Mesenteric fat pad (tissue), 1 donor: ENCODE measurements around the gene HDAC4. TPM values are rescaled to one million over a fixed set of nuclear protein-coding genes. Genes with fewer than 3 reads are reported as not detected.
"Not testable (repeated sequence)": the region's sequence is repeated elsewhere in the genome, so short reads cannot be mapped to it uniquely, and the experiment has no call there.

Source experiments
- DNase-seq: peaks from one replicate; pipeline ENCODE4 v3.0.0-alpha.2; 2020; ENCODE audit warnings: low spot score
- long read RNA-seq: library from polyadenylated mRNA; unstranded; transcript quantifications from one replicate; pipeline ENCODE4 v2.0.0, GENCODE V29; 2020
- total RNA-seq: library from RNA; stranded (reverse); fragmentation: NEBNext Ultra II Directional; extraction: Animal tissue kit (Norgen Biotek cat#: 25700); gene quantifications from one replicate; pipeline ENCODE4 v1.2.1, GENCODE V29; 2021
- donor health status: DM: yes; HTN: yes; CAD: no.

The HDAC4 gene
- total RNA-seq = 44.9 TPM
- long read RNA-seq, partial matches to known transcripts = 8 of 42 reads
- long read RNA-seq, other reads (novel, unspliced or antisense) = 34 of 42 reads

DNA sequence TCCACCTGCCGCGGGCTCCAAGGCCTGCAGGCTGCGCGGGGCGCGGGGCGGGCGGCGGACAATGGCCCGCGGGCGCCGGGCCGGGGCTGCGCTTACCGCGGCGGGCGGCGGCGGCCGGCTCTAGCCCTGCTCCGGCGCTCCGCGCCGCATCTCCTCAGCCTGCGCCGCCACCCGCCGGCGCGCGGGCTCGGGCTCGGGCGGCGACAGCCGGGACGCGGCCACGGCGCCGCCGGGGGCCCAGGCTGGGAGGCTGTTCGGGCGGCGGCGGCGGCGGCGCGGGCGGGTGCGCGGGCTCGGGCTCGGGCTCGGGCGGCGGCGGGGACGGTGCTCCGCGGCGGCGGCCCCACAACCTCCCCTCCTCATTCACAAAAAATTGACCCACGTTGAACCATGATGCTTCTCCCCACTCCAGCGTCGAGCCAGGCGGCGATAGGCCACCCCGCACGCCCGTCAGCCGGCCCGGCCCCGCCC lies at the start of gene HDAC4:
Gene HDAC4 (minus strand): TSS at position 425 of the 471 bp plus-strand sequence. CDS start 48,321 bp downstream, outside the sequence.
- peak; percentile 87 for DNase-seq

DNA sequence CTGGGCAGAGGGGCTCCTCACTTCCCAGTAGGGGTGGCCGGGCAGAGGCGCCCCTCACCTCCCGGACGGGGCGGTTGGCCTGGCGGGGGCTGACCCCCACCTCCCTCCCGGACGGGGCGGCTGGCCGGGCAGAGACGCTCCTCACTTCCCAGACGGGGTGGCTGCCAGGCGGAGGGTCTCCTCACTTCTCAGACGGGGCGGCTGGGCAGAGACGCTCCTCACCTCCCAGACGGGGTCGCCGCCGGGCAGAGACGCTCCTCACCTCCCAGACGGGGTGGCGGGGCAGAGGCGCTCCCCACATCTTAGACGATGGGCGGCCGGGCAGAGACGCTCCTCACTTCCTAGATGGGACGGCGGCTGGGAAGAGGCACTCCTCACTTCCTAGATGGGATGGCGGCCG lies 48.6 kb upstream of the HDAC4 start:
- DNase-seq = not testable (repeated sequence)

DNA sequence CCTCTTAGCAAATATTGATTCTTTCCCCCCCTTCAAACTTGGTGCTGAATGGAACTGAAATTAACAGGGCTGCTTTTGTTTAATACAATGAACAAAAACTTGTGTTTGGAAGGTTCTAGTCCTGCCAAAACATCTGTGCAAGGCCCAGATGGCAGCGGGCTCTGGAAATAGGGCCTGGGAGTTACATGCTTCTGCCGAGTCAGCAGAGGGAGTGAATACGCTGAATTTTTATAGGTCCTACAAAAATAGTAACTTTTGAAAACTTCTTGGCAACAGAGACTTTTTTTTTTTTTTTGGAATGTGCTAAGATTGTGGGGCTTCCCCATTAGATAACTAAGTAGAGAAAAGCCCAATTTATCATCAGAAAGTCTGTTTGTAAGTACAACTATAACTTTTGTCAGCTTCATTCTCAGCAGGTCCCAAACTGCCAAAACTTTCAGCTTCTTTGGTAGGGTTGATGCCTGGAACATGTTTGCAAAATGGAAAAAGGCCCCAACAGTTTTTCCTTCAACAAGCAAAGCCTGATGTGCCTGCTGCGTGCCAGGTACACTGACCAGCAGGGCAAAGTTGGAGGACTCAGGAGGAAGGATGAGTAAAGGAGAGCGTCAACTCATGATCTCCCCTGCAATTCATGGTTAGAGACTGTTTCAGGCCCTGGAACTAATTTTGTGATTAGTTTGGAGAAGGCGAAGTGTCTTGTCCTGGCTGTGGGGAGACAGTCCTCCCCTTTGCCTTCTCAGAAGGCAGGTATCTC lies 45.1 kb upstream of the HDAC4 start:
- DNase-seq = peak; percentile 69

DNA sequence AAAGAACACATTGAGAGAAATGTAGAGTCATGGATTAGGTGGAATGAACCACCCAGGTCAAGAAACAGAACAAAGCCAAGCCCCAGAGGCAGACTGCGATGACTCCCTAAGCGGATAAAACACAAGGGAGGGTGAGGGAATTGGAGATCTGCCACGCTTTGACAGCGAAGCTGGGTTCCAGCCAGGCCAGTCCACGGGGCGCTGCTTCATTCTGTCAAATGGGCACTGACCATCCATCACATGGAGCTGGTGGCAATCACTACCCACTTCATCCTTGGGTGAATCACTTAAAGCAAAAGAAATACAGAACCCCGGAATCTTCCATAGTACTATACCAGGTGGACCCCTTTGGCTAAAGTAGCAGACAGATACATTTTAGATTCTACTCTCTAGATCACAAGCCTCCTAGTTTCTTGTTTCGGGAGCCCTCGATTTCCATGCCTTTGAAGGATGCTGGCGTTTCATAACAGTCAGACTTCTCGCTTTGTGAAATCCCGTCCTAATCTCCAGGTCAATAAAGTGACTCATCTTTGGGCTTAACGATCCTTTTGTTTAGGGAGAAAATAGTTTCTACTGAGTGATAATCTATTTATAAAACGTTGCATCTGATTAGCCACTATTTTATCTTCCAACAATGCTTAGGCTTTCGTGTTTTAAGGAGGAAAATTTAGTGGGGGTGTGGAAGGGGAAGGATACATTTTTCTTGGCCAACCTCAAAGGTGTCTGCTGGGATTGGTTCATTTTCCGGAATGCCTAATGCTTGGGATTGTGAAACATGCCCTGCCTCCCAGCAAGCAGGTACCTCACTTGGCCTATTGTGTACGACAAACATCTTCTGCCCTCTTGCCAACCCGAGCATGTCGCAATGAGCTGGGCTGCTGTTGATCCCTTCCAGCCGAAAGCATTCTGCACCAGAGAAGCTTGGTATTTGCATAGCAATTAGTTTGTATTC lies 44.1 kb upstream of the HDAC4 start:
- DNase-seq = peak; percentile 62

DNA sequence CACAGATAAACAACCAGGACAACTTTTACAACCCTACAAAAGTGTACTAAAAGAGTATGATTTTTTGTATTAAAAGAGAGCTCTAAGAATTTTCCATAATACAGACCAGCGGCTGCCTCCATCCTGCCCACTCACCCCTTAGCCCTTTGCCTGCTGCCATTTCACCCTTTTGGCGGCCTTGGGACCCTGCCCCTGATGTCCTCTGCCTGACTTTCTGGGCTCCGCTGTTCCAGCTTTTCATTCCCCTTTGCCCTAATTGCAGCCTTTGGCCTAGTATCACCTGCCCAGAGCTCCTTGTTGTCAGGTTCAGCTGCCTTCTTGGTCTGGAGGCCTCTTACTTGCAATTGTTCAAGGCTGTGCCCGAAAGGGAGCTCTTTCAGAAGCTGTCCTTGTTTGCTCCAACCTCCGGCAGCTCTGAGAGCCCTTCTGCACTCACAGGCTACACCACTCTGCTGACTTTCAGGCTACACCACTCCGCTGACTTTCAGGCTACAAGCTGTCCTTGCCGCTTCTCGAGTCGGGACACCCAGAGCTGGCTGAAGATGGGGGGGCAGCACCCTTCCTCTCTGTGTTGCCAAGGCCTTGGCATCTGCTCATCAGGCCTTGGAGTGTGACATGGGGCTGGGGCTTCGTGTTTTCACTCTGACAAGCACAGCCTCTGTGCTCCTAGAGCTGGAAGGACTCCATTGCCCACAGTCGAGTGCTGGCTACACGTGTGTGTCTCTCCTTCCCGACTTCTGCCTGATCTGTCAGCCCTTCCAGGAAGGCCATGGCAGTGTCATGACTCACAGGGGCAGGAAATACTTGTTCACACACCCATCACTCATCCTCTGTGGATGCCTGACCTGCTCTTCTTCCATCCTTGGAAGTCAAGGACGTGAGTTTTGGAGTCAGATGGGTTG lies 43.1 kb upstream of the HDAC4 start:
- DNase-seq = no peak

DNA sequence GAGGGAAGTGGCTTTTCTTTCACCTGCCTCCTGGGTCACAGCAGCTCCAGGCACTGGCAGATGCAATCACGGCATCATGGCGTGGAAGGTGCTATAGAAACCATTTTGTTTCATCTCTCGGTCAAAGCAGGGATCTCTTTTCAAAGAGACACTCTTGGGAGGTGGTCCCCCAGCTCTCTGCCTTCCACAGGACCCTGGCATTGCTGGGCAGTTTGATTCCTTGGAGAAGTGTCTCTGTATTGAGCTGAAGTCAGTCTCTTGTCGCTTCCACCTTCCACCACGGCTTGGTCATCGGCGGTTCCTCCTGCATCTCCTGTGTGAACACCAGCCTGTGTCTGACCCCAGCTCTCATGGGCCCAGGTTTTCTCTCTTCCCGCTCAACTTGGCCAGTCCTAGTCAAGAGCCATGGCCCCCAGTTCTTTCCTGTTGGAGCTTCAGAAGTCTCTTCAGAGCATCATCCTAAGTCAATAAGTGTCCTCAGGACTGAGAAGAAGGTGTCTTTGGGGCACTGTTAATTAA lies 42.3 kb upstream of the HDAC4 start:
- no peak for DNase-seq

DNA sequence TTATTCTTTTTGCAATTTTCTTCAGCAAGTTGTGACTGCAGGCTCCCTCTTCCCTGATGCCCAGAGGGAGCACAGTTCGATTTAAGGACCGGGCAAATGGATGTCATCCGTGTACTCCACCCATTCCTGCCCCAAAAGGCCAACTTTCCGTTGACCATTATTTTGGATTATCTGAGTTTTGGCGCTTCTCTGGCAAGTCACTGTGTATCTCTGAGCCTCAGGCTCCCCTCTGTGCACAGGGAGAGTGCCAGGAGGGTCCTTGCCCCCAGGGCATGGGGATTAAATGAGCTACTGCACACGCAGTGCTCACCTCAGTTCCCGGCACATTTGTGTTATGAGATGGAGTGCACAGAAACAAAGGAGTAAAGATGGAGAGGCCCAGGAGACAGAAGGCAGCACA lies 41.4 kb upstream of the HDAC4 start:
- no peak for DNase-seq

DNA sequence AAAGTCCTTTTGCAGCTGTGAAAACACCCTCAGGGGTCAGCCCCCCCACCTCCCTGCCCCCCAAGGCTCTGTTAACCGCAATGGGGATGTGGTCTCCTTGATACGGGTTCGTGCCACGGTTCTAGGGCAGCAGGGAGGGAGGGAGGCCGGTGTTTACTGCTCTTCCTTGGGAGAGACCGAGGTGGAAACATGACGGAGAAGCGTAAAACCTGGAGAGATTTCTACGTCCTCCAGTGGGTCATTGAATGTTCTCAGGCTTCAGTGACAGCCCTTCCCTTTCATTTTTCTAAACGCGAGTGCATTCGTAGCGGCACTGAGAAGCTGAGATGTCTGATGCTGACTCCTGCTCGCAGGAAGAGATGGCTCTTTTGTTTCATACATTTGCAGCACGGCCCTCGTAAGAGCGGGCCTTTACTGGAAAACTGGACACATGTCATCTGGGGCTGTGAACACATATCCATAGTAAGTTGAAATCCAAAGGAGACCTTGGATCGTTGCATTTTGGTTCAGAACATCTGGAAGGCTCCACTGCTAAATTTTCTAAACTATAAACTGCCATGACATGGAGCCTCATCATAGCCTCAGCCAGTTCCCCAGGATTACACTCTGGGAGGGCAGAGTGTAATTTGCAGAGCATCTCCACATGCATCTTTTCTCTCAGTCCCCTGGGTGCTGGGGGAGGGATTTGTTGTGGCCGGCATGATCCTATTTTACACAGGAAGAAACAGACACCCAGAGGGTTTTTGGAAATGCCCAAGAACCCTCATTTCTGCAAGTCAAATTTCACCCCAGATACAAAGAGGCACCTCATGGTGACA lies 40.6 kb upstream of the HDAC4 start:
- DNase-seq = no peak

DNA sequence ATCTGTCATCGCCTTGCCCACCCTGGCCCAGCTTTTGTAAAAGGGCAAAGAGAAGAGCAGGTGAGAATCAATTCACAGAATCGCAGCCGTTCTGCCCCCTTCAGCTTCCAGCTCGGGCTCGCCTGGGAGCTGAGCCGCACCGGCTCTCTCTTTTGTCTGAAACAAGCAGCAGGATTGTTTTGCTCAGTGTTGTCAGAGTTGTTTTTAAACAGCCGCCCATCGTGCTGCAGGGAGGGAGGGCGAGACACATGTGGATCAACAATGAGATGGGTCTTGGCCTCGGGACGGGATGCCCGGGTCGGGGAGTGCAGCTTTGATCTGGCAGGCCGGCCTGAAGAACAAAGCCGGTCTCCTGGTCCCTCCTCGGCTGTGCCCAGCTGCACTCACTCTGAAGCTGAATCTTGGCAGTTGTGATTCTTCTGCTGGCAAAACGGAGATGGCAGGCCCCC lies 39.7 kb upstream of the HDAC4 start:
- DNase-seq = no peak

DNA sequence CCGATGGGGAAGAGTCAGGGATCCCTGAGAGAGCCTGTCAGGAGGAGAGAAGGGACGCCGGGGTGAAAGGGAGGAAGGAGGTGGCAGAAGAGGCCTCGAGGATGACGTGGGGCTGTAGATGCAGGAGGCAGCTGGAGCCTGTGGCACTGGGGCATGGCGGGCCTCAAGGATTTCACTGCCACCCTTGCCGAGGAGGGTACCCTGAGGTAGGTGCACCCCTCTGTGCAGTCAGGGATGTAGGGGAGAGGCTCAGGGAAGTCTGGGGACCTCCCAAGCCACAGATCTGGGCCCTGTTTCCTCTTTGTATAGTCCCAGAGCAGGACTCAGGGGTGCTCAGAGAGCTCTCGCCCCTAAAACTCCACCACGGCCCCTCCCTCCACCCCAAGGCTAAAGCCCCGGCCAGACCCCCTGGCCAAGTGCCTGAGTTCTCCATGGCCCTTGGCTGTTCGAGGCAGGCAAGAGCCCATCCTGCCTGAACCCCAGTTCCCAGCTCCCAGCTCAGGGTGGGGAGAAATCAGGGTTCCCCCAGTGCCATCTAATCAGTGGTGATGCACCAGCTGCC lies 39.0 kb upstream of the HDAC4 start:
- no peak for DNase-seq

DNA sequence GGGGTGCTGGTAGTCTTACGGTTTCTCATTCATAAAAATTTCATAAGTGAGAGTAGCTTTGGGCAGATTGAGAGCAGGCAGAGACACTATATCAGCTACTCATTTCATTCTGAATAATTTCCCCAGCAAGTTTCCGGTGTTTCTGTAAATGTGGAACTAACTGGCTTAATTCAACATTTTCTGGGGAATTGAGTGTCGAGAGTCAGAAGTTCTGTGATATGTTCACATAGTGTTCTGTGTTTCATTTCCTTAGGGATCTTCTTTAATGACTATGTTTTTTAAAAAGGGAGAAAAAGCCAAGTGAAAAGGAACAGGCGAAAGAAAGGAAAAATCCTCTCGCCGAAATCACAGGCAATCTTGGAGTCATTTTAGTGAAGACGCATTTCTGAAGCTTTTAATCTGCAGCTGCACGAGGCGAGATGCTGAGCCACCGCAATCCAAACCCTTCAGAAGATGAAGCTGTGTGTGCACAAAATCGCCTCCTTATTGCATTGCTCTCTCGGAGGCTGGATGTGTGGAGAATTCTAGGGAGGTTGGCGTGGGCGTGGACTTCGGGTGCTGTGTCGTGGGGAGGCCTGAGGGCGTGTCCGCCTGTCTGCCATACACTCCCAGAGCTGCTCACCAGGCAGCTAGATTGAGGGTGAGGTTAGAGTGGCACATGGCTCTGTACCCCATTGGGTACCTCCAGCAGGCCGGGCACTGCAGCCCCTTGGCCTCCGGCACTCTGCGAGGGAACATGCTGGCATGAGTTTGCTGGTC lies 38.4 kb upstream of the HDAC4 start:
- DNase-seq = no peak

DNA sequence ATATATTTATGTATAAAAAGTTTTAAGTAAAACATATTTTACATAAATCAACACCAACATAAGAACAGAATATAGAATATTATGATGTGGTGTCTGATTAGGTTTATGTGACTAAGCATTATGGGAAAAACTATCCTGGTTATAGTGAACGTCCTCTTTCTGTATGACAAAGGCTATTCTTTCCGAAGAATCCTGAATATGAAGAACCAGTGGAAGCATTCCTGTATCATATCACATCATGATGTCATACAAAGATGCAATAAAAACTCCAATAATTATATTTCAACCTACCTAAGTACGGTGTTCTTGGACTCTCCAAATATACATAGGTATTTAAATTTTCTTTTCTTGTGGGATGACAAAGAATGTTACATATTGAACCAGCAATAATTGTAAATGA lies 37.5 kb upstream of the HDAC4 start:
- no peak for DNase-seq

DNA sequence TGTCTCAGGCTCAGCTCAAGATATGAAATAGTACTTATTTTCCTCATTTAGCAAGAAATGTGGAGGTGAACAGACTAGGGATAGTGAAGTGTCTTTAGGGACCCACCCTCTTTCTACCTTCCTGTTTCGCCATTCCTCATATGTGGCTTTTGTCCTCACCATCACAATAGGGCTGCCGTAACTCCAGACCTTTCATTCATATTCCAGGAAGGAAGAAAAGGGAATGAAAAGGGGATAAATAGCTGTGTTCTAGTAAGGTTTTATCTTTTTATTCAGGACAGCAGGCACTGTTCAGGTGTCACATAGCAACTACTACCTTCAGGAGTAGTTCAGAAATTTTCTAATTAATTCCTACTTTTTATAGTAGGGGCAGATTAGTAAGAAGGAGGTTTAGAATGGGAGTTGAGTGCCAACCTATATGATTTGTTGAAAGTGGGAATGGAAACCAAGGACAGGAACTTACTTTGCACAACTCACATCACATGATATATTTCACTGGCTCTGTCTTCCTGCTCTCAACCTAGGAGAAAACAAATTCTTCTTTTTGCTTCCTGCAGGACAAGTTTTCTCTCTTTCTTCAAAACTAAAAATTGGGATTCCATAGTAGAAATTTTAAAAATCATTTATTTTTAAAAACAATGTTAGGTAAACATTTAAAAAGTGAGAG lies 36.0 kb upstream of the HDAC4 start:
- DNase-seq = no peak

DNA sequence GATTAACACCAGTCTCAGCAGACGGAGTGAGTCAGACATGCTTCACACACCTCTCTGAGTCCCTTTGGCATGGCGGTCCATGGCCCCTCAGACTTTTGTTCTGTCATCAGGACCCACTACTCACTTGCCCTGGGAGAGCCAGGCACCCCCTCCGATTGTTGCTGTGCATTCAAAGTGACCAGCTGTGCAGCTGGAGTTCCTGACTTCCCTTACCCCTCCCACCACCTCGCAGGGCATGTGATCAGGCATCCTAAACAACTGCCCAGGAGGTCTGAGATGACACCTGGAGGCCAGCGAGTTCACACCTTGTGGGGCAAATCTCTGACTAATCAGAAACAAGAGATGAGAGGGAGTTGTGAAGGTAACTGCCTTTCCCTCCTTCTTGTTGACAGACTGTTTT lies 35.3 kb upstream of the HDAC4 start:
- no peak for DNase-seq

DNA sequence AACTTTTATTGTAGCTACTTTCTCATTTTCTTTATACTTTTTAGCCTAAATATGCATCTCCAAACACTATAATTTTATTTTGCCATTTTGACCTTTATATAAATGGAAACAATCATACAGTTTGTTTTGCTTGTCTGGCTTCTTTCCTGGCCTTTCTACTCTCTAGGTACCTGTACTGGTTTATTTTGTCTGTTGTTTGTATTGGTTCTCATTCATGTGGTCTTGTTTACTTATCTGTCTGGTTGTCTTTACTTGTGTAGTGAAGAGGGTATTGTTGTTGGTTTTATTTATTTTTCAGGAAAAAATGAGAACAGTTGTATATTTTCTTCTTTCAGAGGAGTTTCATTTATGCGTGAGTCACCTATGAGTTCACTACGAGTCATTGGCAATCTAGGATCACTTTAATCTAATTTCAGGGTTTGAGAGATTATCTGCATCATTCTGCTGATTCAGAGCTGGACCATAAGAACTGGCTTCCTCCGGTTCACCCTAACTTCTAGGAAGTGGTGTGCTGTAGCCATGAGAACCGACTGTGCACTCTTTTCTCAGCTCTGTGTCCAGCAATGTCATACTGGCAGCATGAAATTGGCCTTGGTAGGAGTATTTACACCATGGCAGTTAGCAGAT lies 33.1 kb upstream of the HDAC4 start:
- no peak for DNase-seq

DNA sequence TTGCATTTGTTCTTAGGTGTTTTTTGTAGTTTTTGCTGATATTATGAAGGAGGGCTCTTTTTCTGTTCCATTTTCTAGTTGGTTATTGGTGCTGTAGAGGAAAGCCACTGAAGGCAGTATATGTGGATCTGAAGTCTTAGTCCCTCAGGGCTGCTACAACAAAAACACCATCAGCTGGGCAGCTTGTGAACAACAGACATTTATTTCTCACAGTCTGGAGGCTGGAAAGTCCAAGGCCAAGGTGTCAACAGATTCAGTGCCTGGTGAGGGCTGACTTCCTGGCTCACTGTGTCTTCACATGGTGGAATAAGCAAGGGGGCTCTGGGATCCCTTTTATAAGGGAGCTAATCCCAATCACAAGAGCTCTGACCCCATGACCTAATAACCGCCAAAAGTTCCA lies 31.4 kb upstream of the HDAC4 start:
- no peak for DNase-seq

DNA sequence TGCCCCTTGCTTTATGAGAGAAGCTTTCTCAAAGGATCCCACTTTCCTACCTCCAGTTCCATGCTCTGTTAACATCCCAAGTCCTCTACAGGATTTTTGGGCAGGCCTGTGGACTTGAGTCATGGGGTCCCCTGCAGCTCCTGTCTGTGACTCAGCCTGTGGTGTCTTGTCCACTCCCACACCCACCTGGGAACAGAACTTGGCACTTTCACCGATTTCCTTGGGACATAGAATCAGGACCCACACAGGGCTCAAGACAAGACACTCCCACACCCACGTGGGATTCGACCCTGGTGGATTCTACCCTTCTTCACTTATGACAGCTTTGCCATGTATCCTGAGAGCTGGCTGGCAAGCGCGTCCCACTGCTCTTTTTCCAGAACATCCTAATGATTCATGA lies 30.7 kb upstream of the HDAC4 start:
- no peak for DNase-seq
